H9 (cell line): ENCODE measurements around the gene ICE1. TPM values are rescaled to one million over a fixed set of nuclear protein-coding genes. Genes with fewer than 3 reads are reported as not detected.

Experiments
- DNase-seq: peaks from one replicate; pipeline ENCODE4 v3.0.0-alpha.2; 2017
- H2AFZ ChIP-seq: one replicate; pipeline ENCODE4 v1.6.1; 2013; ENCODE audit warnings: mild to moderate bottlenecking, low read length, control low read depth, moderate library complexity
- H2AK5ac ChIP-seq: 2 replicates; pipeline ENCODE4 v1.6.1; 2013; ENCODE audit warnings: low read length, control low read depth, mixed read lengths; ENCODE audit not compliant: insufficient read length
- H2BK120ac ChIP-seq: one replicate; pipeline ENCODE4 v1.6.1; 2013; ENCODE audit warnings: low read depth, mild to moderate bottlenecking, low read length, control low read depth, inconsistent platforms; ENCODE audit not compliant: poor library complexity, severe bottlenecking
- H2BK12ac ChIP-seq: 2 replicates; pipeline ENCODE4 v1.6.1; 2013; ENCODE audit warnings: low read length, control low read depth, mixed read lengths, low read depth; ENCODE audit not compliant: insufficient read length
- H2BK15ac ChIP-seq: 2 replicates; pipeline ENCODE4 v1.6.1; 2013; ENCODE audit warnings: low read depth, low read length, control low read depth
- H2BK20ac ChIP-seq: one replicate; pipeline ENCODE4 v1.6.1; 2013; ENCODE audit warnings: low read depth, mild to moderate bottlenecking, low read length, control low read depth, inconsistent platforms; ENCODE audit not compliant: poor library complexity, severe bottlenecking
- H2BK5ac ChIP-seq: 2 replicates; pipeline ENCODE4 v1.6.1; 2013; ENCODE audit warnings: low read length, control low read depth, mixed read lengths; ENCODE audit not compliant: insufficient read length
- H3K14ac ChIP-seq: 2 replicates; pipeline ENCODE4 v1.6.1; 2013; ENCODE audit warnings: low read length, control low read depth; ENCODE audit not compliant: insufficient read depth
- H3K18ac ChIP-seq: 2 replicates; pipeline ENCODE4 v1.6.1; 2013; ENCODE audit warnings: low read depth, mild to moderate bottlenecking, mixed read lengths, low read length, control low read depth; ENCODE audit not compliant: insufficient read length
- H3K23ac ChIP-seq: 2 replicates; pipeline ENCODE4 v1.6.1; 2013; ENCODE audit warnings: low read length, control low read depth, mixed read lengths, low read depth; ENCODE audit not compliant: insufficient read length
- H3K23me2 ChIP-seq: 2 replicates; pipeline ENCODE4 v1.6.1; 2013; ENCODE audit warnings: low read depth, mild to moderate bottlenecking, mixed read lengths, low read length, control low read depth; ENCODE audit not compliant: insufficient read length, poor library complexity, severe bottlenecking
- H3K27ac ChIP-seq: 2 replicates; pipeline ENCODE4 v1.5.1; 2013; ENCODE audit warnings: low read length, control low read depth, mixed read lengths, low read depth; ENCODE audit not compliant: insufficient read length
- H3K27me3 ChIP-seq: 2 replicates; pipeline ENCODE4 v1.6.1; 2013; ENCODE audit warnings: low read length, control low read depth, inconsistent platforms; ENCODE audit not compliant: insufficient read depth
- H3K4ac ChIP-seq: 2 replicates; pipeline ENCODE4 v1.6.1; 2013; ENCODE audit warnings: low read depth, mild to moderate bottlenecking, control low read depth, inconsistent platforms, low read length, moderate library complexity
- H3K4me1 ChIP-seq: 2 replicates; pipeline ENCODE4 v1.6.1; 2013; ENCODE audit warnings: low read length, control low read depth, inconsistent platforms; ENCODE audit not compliant: insufficient read depth
- H3K4me2 ChIP-seq: 2 replicates; pipeline ENCODE4 v1.6.1; 2013; ENCODE audit warnings: low read length, control low read depth, mixed read lengths; ENCODE audit not compliant: insufficient read length, insufficient read depth
- H3K56ac ChIP-seq: 2 replicates; pipeline ENCODE4 v1.6.1; 2013; ENCODE audit warnings: low read depth, mild to moderate bottlenecking, mixed read lengths, low read length, control low read depth; ENCODE audit not compliant: insufficient read length
- H3K79me1 ChIP-seq: 2 replicates; pipeline ENCODE4 v1.6.1; 2013; ENCODE audit warnings: low read depth, mild to moderate bottlenecking, moderate library complexity, low read length, control low read depth, inconsistent platforms; ENCODE audit not compliant: insufficient read depth, poor library complexity, severe bottlenecking
- H3K79me2 ChIP-seq: 2 replicates; pipeline ENCODE4 v1.6.1; 2013; ENCODE audit warnings: low read length, control low read depth, inconsistent platforms; ENCODE audit not compliant: insufficient read depth
- H3K9ac ChIP-seq: 2 replicates; pipeline ENCODE4 v1.6.1; 2013; ENCODE audit warnings: low read length, control low read depth, mixed read lengths; ENCODE audit not compliant: insufficient read length; ENCODE audit errors: extremely low read depth
- H3K9me3 ChIP-seq: one replicate; pipeline ENCODE4 v1.6.1; 2013; ENCODE audit warnings: low read depth, low read length, inconsistent platforms; ENCODE audit not compliant: control insufficient read depth
- H3T11ph ChIP-seq: one replicate; pipeline ENCODE4 v1.6.1; 2013; ENCODE audit warnings: mild to moderate bottlenecking, low read length, control low read depth, inconsistent platforms
- H4K20me1 ChIP-seq: one replicate; pipeline ENCODE4 v1.6.1; 2013; ENCODE audit not compliant: control insufficient read depth, insufficient read length, insufficient read depth
- H4K5ac ChIP-seq: 2 replicates; pipeline ENCODE4 v1.6.1; 2013; ENCODE audit warnings: low read depth, mild to moderate bottlenecking, mixed read lengths, low read length, control low read depth; ENCODE audit not compliant: insufficient read length
- H4K8ac ChIP-seq: replicated peaks from 2 replicates; pipeline ENCODE4 v1.6.1; 2013; ENCODE audit warnings: low read length, control low read depth, mixed read lengths, low read depth; ENCODE audit not compliant: insufficient read length
- H4K91ac ChIP-seq: 2 replicates; pipeline ENCODE4 v1.6.1; 2013; ENCODE audit warnings: low read depth, mild to moderate bottlenecking, moderate library complexity, mixed read lengths, low read length, control low read depth; ENCODE audit not compliant: insufficient read length
- H3K27ac Mint-ChIP-seq, 3 experiments: 2 replicates in 2 of 3; 3 replicates in 1 of 3; pipeline ENCODE4 v1.8.0; 2020 to 2021; ENCODE audit warnings: mixed read lengths in 3 of 3, mild to moderate bottlenecking in 1 of 3, moderate library complexity in 1 of 3
- H3K27me3 Mint-ChIP-seq: 2 replicates; pipeline ENCODE4 v1.8.0; 2021; ENCODE audit warnings: low read depth, mild to moderate bottlenecking, moderate library complexity, mixed read lengths
- H3K36me3 Mint-ChIP-seq, 3 experiments: 2 replicates in 2 of 3; 3 replicates in 1 of 3; pipeline ENCODE4 v1.8.0; 2020 to 2021; ENCODE audit warnings: low read depth in 3 of 3, mixed read lengths in 3 of 3; ENCODE audit not compliant: insufficient read depth in 1 of 3
- H3K4me1 Mint-ChIP-seq, 2 experiments: 2 replicates each; pipeline ENCODE4 v1.8.0; 2020; ENCODE audit warnings: mixed read lengths in 2 of 2
- H3K4me3 Mint-ChIP-seq, 2 experiments: 2 replicates in 1 of 2; 3 replicates in 1 of 2; pipeline ENCODE4 v1.8.0; 2020 to 2021; ENCODE audit warnings: mild to moderate bottlenecking in 2 of 2, mixed read lengths in 2 of 2, moderate library complexity in 1 of 2
- H3K9me3 Mint-ChIP-seq, 2 experiments: 2 replicates in 1 of 2; 3 replicates in 1 of 2; pipeline ENCODE4 v1.8.0; 2020; ENCODE audit warnings: mild to moderate bottlenecking in 2 of 2, mixed read lengths in 2 of 2, moderate library complexity in 1 of 2
- total RNA-seq: library from RNA; stranded (reverse); gene quantifications from 2 replicates; pipeline ENCODE4 v1.2.1, GENCODE V29; 2021
- TF ChIP-seq, protein P1 (sequence below): fragments of 200-600 bp; sonication (generic); conservative IDR thresholded peaks from 3 replicates; pipeline ENCODE4 v1.8.0; 2021; ENCODE audit warnings: antibody characterized with exemption, mild to moderate bottlenecking

ICE1 gene
- total RNA-seq, 1 experiment from 2014 or later: 45.1 TPM

- H2BK20ac ChIP-seq: no peak overlapping the region
- H3K56ac ChIP-seq: no peak overlapping the region
- H4K5ac ChIP-seq: no peak overlapping the region
- no peak overlapping the region for H3K18ac ChIP-seq
- no peak overlapping the region for H2BK15ac ChIP-seq
- H3T11ph ChIP-seq: no peak overlapping the region
- no peak overlapping the region for H4K8ac ChIP-seq
- Mint-ChIP-seq H3K4me1 (no peaks in the 10 kb centered on the region), H3K4me3 (no peak overlapping the region), H3K9me3 (no peaks in the 10 kb centered on the region), H3K36me3 (peaks cover 14 to 56% (median 30%) of the 10 kb centered on the region in 3 experiments; a peak in 6 of 7 replicates), H3K27me3 (no peaks in the 10 kb centered on the region), H3K27ac (no peak overlapping the region)
- no peaks in the 10 kb centered on the region for H3K27me3 ChIP-seq
- H2BK5ac ChIP-seq: no peak overlapping the region
- no peaks in the 10 kb centered on the region for H3K4me1 ChIP-seq
- H3K14ac ChIP-seq: no peak overlapping the region
- H3K23ac ChIP-seq: no peak overlapping the region
- no peak overlapping the region for H2BK12ac ChIP-seq
- H3K9me3 ChIP-seq: no peaks in the 10 kb centered on the region
- no peak overlapping the region for H4K91ac ChIP-seq
- H3K23me2 ChIP-seq: no peaks in the 10 kb centered on the region
- H3K4ac ChIP-seq: no peak overlapping the region
- H3K4me2 ChIP-seq: no peak overlapping the region
- H3K27ac ChIP-seq: no peak overlapping the region
- H4K20me1 ChIP-seq: no peaks in the 10 kb centered on the region
- DNase-seq: no peak
- H3K79me2 ChIP-seq: no peaks in the 10 kb centered on the region
- no peak overlapping the region for H2BK120ac ChIP-seq
- TF ChIP-seq, protein P1, sequence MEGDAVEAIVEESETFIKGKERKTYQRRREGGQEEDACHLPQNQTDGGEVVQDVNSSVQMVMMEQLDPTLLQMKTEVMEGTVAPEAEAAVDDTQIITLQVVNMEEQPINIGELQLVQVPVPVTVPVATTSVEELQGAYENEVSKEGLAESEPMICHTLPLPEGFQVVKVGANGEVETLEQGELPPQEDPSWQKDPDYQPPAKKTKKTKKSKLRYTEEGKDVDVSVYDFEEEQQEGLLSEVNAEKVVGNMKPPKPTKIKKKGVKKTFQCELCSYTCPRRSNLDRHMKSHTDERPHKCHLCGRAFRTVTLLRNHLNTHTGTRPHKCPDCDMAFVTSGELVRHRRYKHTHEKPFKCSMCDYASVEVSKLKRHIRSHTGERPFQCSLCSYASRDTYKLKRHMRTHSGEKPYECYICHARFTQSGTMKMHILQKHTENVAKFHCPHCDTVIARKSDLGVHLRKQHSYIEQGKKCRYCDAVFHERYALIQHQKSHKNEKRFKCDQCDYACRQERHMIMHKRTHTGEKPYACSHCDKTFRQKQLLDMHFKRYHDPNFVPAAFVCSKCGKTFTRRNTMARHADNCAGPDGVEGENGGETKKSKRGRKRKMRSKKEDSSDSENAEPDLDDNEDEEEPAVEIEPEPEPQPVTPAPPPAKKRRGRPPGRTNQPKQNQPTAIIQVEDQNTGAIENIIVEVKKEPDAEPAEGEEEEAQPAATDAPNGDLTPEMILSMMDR: no peak
- H2AK5ac ChIP-seq: no peak overlapping the region
- H3K79me1 ChIP-seq: no peaks in the 10 kb centered on the region
- no peak overlapping the region for H2AFZ ChIP-seq
- H3K9ac ChIP-seq: no peak overlapping the region
Measured at GRCh38 chr5:5470933-5471332, 48.5 kb downstream of the ICE1 start.
